ENCODE results near the gene PTBP3.

The PTBP3 gene

GRCh38 chr9:112286926-112287325 is 46.5 kb downstream of the PTBP3 start (continued):
- TF ChIP-seq ZIC2 (tag by site-specific recombination; IDR thresholded peaks at IDR 0.05) (no peak), ZNF521 (tag by site-specific recombination; IDR thresholded peaks at IDR 0.05) (no peak), ZNF391 (tag by site-specific recombination; IDR thresholded peaks at IDR 0.05; ENCODE audit: borderline replicate concordance, low read depth) (no peak), TCF7L2 (IDR thresholded peaks at IDR 0.05; ENCODE audit: borderline replicate concordance, low read depth, low read length) (no peak)

DNA sequence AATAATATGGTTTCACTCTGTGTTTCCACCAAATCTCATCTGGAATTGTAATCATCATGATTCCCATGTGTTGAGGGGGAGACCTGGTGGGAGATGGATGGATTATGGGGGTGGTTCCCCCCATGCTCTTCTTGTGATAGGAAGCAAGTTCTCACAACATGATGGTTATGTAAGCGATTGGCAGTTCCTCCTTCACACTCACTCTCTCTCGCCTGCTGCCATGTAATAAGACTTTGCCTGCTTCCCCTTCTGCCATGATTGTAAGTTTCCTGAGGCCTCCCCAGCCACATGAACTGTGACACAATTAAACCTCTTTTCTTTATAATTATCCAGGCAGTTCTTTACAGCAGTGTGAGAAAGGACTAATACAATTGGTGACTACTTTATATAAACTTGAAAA is 48.4 kb downstream of the PTBP3 start:
- POLR2A ChIA-PET, result no interaction called here
- TF ChIP-seq ZFP37 (tag by site-specific recombination; IDR thresholded peaks at IDR 0.05), result no peak
- TF ChIP-seq ZNF704 (tag by site-specific recombination; IDR thresholded peaks at IDR 0.05), result no peak
- TF ChIP-seq ZNF645 (tag by site-specific recombination; IDR thresholded peaks at IDR 0.05), result no peak
- TF ChIP-seq, protein P1, sequence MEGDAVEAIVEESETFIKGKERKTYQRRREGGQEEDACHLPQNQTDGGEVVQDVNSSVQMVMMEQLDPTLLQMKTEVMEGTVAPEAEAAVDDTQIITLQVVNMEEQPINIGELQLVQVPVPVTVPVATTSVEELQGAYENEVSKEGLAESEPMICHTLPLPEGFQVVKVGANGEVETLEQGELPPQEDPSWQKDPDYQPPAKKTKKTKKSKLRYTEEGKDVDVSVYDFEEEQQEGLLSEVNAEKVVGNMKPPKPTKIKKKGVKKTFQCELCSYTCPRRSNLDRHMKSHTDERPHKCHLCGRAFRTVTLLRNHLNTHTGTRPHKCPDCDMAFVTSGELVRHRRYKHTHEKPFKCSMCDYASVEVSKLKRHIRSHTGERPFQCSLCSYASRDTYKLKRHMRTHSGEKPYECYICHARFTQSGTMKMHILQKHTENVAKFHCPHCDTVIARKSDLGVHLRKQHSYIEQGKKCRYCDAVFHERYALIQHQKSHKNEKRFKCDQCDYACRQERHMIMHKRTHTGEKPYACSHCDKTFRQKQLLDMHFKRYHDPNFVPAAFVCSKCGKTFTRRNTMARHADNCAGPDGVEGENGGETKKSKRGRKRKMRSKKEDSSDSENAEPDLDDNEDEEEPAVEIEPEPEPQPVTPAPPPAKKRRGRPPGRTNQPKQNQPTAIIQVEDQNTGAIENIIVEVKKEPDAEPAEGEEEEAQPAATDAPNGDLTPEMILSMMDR (tag by site-specific recombination; IDR thresholded peaks at IDR 0.05), result no peak
- no peak for TF ChIP-seq ZNF433 (tag by site-specific recombination; IDR thresholded peaks at IDR 0.05; ENCODE audit: low read depth)
- TF ChIP-seq ZFHX2 (tag by site-specific recombination; conservative IDR thresholded peaks at IDR 0.05), result no peak
- no peak for TF ChIP-seq ZNF792 (tag by site-specific recombination; IDR thresholded peaks at IDR 0.05)
- no peak for TF ChIP-seq ZNF501 (tag by site-specific recombination; IDR thresholded peaks at IDR 0.05)
- TF ChIP-seq ZNF76 (tag by site-specific recombination; IDR thresholded peaks at IDR 0.05; ENCODE audit: borderline replicate concordance, low read depth), result no peak
- TF ChIP-seq ZNF747 (tag by site-specific recombination; IDR thresholded peaks at IDR 0.05), result no peak
- Histone ChIP-seq H3K27ac (ENCODE audit: extremely low read depth, low read depth, low read length) (no peak overlapping the region), H3K36me3 (ENCODE audit: control insufficient read depth in 2 of 2, insufficient read depth in 1 of 2, low read length in 2 of 2) (no peaks in the 10 kb centered on the region), H3K9me3 (ENCODE audit: control insufficient read depth, insufficient read depth, low read depth, low read length) (no peaks in the 10 kb centered on the region), H3K4me1 (ENCODE audit: control insufficient read depth, insufficient read depth, low read length) (no peaks in the 10 kb centered on the region), H3K4me3 (ENCODE audit: low read depth, low read length) (no peak overlapping the region)
- CTCF ChIA-PET, result no interaction called here

DNA sequence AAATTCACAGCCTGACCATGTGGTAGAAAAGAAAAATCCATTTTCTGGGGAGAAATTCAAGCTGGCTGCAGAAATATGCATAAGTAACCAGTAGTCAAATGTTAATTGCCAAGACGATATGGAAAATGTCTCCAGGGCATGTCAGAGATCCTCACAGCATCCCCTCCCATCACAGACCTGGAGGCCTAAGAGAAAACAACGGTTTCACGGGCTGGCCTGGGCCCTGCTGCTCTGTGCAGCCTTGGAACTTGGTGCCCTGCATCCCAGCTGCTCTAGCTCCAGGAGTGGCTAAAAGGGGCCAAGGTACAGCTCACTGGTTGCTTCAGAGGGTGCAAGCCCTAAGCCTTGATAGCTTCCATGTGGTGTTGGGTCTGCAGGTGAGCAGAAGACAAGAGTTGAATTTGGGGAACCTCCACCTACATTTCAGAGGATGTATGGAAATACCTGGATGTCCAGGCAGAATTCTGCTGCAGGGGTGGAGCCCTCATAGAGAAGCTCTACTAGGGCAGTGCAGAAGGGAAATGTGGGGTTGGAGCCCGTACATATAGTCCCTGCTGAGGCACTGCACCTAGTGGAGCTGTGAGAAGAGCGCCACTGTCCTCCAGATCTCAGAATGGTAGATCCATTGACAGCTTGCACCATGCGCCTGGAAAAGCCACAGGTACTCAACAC is 49.7 kb downstream of the PTBP3 start:
- Histone ChIP-seq H3K4me1 (ENCODE audit: control insufficient read depth, insufficient read depth, low read length) (no peaks in the 10 kb centered on the region), H3K4me3 (ENCODE audit: low read depth, low read length) (no peak overlapping the region), H3K9me3 (ENCODE audit: control insufficient read depth, insufficient read depth, low read depth, low read length) (no peaks in the 10 kb centered on the region), H3K36me3 (ENCODE audit: control insufficient read depth in 2 of 2, insufficient read depth in 1 of 2, low read length in 2 of 2) (no peaks in the 10 kb centered on the region), H3K27ac (ENCODE audit: extremely low read depth, low read depth, low read length) (no peak overlapping the region)
- TF ChIP-seq ZNF514 (tag by site-specific recombination; IDR thresholded peaks at IDR 0.05) (no peak), SETDB1 (IDR thresholded peaks at IDR 0.05; ENCODE audit: insufficient read length, low read length) (peak; percentile 95), ZSCAN30 (tag by site-specific recombination; IDR thresholded peaks at IDR 0.05) (no peak), TRIM28 (IDR thresholded peaks at IDR 0.05; ENCODE audit: borderline replicate concordance, low read length) (no peak; the same call in 1 of the 2 replicates), ZNF529 (tag by site-specific recombination; IDR thresholded peaks at IDR 0.05; ENCODE audit: insufficient replicate concordance) (peak; percentile 34), ZNF626 (tag by site-specific recombination; IDR thresholded peaks at IDR 0.05) (0 out of 2 replicates have a peak, but pooled peaks have one; percentile 54), ZNF280D (tag by site-specific recombination; IDR thresholded peaks at IDR 0.05) (0 out of 2 replicates have a peak, but pooled peaks have one; percentile 37), ZNF16 (tag by site-specific recombination; IDR thresholded peaks at IDR 0.05; ENCODE audit: low read depth) (no peak), ZNF585B (tag by site-specific recombination; IDR thresholded peaks at IDR 0.05) (peak; percentile 41)
- TF ChIP-seq, protein P2, sequence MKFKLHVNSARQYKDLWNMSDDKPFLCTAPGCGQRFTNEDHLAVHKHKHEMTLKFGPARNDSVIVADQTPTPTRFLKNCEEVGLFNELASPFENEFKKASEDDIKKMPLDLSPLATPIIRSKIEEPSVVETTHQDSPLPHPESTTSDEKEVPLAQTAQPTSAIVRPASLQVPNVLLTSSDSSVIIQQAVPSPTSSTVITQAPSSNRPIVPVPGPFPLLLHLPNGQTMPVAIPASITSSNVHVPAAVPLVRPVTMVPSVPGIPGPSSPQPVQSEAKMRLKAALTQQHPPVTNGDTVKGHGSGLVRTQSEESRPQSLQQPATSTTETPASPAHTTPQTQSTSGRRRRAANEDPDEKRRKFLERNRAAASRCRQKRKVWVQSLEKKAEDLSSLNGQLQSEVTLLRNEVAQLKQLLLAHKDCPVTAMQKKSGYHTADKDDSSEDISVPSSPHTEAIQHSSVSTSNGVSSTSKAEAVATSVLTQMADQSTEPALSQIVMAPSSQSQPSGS (tag by site-specific recombination; IDR thresholded peaks at IDR 0.05; ENCODE audit: low read depth), result no peak
- POLR2A ChIA-PET, result no interaction called here
- CTCF ChIA-PET, result no interaction called here
